NCI-H526 treated with DMSO at 0.1 percent for 48 hours (cell line): ENCODE data around the gene LRG1.
"Not testable (repeated sequence)": the region's sequence is repeated elsewhere in the genome, so short reads cannot be mapped to it uniquely, and the experiment has no call there.

Experiments used
- DNase-seq: peaks from one replicate; lab custom pipeline; 2025; lab: John Stamatoyannopoulos, UW

Gene LRG1

DNA sequence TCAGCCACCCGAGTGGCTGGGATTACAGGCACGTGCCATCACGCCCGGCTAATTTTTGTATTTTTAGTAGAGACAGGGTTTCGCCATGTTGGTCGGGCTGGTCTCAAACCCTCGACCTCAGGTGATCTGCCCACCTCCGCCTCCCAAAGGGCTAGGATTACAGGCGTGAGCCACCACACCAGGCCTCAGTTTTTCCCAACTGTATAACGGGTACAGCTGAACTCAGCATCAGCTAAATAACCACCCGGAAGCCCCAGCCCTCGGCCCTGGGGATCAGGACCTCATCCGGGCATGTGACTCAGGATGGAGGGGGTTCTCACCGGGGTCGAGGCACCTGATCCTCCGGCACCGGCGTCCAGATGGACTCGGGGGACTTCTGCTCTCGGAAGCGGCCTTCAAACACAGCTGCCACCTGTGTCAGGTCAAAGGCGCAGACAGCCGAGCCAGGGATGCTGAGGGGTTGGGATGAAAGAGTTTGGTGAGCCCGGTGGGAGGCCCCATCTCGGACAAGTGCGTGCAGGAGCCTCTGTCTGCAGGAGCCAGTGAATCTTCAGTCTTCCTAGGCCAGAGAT, 10.7 kb upstream of the LRG1 start:
- no peak for DNase-seq

DNA sequence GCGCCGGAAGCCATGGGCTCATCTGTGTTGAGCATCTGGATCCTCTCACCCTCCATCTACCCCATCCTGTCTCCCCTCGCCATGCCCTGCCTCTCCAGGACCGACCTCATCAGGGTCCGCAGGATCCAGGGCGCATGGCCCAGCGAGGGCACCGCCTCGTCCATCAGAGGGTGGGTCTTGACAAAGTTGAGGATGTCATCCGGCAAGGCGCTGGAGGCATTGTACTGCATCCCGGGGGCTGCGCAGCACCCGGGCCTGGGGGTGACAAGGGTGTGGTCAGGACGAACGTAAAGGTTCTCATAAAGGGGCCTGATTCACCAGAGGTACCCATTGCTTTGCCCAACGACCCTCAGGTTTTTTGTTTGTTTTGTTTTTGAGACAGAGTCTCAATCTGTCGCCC, 10.2 kb upstream of the LRG1 start:
- DNase-seq = no peak

DNA sequence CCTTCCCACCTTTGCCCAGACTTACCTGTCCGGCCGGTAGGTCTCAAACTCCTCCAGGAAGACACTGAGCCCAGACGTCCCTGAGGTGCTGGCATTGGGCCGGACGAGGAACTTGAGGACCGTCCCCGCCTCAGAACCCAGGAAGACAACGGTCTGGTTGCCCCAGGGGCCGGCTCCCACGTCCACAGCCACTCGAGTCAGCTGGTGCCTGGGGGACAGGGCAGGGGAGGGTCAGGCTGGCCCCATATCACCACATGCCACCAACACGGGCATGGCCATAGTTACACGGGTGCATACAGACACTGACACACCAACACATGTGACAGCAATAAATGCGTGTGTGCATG, 8.4 kb upstream of the LRG1 start:
- no peak for DNase-seq

DNA sequence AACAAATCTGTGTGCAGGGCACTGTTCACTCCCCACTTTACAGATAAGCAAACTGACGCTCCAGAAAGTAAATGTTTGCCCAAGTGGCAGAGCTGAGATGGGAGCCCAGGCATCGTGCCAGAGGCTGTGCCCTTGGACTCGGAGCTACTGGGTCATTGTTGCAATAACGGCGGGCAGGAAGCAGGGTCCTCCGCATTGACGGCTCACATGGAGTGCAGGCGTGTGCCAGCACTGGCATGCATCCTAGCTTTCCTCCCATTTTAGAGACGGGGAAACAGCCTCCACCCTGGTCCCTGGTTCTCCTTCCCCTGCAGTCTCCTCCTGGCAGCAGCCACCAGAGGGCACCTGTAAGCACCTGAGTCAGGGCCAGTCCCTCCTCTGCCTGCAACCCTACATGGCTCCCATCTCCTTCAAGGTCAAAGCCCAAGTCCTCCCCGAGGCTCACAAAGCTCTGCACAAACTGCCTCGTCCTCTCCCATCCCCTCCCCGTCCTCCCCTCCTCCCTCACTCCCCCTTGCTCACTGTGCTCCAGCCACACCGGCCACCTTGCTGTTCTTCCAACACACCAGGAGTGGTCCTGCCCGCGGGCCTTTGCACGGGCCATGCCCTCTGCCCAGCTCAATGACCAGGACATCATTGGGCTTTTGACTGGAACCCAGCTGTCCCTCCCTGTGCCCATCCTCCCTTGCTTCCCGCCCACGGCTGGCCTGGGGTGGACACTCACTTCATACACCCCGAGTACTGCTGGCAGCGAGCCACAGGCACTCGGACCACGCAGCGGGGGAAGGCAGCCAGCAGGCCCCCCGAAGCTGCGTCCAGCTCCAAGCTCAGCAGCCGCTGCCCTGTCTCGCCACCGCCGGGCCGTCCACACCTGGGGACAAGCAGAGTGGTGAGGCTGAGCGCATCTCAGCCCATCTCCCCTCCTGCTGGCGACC, 7.7 kb upstream of the LRG1 start:
- no peak for DNase-seq

DNA sequence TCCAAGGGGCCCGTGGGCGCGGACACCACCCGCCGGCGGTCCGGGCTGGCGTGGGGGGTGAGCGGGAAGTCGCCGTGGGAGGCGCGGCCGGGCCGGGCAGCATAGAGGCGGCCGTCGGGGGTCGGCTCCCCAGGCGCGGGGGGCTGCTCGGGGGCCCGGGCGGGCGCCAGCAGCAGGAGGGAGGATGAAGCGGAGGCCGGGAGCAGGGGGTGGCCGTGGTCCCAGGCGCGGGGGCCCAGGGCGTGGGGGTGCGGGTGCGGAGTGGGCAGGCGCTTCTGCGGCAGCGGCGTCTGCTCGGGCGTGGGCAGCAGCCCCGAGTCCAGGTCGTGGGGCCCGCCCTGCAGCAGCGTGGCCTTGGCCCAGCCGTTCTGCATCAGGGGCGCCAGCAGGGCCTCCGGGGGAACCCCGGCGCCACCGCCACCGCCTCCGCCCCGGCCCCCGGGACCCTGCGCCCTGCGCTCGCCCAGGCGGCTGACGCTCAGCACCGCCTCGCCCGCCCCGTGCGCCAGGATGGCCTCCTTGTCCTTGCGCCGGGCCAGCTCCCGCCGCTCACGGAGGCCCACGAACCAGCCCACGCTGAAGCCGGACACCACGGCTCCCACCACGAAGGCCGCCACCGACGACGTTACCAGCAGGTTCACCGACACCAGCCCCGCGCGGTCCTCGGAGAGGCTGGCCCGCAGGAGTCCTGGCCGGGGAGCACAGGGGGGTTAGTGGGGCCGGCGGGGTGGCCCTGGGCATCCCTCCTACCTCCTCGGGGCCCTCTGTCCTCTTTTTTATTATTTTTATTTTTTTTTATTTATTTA, 4.2 kb upstream of the LRG1 start:
- no peak for DNase-seq

DNA sequence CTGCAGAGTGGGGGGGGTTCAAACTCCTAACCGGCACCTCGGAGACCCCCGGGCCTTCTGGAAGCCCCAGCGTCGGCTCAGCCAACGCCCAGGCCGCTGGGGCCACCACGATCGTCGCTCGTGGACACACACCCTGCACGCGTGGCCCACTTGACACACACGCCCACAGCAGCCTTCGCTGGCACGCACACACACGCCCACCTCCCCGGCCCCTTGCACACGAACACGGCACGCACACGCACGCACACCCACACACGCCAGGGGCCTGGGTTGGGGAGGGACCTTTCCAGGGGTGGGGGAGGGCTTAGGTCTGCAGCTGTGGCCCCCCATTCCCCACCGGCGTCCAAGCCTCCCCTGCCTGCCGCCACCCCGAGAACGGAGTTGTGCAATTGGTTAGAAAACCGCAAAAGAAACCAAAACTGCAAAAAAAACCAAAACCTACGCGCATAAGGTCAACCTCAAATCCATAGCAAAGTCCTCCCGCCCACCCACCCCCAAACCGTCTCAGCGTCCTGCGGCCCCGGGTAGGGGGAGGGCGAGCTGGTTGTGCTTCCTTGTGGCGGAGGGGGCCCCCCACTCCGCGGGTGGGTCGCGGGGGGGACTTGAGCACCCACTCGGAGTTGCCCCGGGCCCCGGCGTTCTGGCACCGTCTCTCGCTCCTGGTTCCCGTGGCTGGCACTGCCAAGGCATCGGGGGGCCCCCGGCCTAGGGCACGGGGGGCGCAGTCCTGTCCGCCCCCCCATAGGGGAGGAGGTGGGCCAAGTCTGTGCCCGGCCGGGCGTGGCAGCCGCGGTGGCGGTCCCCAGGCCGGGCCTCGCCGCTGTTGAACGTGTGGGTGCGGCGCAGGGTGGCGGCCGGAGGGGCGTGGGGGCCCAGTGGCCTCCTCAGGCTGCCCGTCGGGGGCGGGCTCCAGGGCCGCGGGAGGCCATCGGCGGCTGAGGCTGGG, 3.3 kb upstream of the LRG1 start:
- DNase-seq = no peak

DNA sequence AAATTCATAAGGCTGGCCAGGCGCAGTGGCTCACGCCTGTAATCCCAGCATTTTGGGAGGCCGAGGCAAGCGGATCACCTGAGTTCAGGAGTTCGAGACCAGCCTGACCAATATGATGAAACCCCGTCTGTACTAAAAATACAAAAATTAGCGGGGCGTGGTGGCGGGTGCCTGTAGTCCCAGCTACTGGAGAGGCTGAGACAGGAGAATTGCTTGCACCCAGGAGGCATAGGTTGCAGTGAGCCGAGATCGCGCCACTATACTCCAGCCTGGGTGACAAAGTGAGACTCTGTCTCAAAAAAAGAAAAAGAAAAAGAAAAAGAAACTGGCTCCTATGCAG, 1.9 kb upstream of the LRG1 start:
- DNase-seq = not testable (repeated sequence)

DNA sequence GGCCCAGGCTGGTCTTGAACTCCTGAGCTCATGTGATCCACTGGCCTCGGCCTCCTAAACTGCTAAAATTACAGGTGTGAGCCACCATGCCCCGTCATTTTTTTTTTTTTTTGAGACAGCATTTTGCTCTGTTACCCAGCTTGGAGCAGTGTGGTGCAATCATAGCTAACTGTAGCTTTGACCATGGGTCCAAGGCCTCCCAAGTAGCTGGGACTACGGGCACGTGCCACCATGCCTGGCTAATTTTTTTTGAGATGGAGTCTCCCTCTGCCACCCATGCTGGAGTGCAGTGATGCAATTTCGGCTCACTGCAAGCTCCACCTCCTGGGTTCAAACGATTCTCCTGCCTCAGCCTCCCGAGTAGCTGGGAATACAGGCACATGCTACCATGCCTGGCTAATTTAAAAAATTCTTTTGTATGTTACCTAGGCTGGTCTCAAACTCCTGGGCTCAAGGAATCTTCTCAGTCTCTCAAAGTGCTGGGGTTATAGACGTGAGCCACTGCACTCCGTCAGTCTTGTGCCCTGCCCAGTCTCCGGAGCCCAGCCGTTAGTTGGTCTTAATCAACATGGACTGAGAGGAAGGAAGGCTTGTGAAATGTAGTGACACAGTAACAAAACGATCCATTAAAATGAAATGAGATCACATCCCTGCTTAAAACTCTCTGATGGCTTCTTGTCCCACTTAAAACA, 1.4 kb upstream of the LRG1 start:
- DNase-seq = no peak

DNA sequence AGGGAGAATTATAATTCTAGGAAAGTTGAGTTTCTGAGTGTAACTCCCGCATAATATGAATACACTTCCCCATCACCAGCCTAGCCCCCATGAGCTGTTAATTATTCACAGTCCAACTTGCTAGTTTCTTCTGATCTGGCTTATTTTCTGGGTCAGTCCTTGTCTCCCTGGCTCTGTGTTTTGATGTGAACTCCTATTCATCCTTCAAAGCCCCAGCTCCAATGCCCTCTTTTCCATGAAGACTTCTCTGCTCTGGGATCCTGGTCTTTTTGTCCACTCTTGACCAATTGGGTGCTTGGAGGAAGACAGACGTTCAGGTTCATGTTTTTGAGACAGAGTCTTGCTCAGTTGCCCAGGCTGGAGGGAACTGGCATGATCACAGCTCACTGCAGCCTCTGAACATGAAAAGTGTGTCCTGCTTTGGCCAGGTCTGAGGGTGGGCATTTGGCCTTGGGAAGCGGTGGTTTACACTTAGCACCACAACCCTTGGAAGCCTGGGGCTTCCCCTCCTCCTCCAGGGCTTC, 605 bp downstream of the LRG1 start:
- no peak for DNase-seq

DNA sequence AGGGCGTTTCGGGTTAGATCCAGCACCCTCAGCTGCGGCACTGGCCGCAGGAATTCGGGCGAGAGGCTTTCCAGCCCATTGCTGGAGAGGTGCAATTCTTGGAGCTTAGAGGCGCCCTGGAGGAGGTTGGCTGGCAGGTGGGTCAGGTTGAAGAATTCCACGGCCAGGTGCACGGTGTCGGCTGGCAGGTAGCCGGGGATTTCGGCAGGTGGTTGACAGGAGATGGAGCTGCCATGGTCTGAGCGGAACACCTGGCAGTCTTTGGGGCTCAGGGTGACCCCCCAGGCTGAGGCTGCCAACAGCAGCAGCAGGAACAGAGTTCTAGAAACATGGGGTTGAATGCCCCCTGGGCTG, 1.3 kb downstream of the LRG1 start:
- DNase-seq = no peak

DNA sequence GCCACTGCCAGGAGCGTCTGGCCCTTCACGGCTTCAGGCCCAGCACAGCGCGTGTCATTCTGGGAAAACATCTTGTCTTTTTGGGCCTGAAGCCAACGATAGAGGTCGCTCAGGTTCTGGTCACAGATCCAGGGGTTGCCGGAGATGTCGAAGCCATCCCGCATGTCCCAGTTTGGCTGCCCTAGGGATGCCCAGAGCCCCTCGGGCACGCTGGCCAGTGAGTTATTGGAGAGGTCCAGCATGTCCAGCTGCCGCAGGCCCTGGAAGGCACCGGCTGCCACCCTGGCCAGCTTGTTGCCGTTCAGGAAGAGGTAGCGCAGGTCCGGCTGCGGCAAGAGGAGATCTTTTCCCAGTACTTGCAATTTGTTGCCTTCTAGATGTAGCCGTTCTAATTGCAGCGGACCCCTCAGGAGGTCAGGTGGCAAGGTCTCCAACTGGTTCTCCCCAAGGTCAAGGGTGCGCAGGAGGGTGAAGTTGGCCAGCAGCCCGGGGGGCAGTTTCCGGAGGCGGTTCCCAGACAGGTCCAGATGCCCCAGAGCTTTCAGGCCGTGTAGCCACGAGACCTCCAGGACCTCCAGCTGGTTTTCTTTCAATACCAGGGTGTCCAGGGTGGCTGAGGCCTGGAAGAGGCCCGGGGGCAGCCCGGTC, 1.8 kb downstream of the LRG1 start:
- no peak for DNase-seq

DNA sequence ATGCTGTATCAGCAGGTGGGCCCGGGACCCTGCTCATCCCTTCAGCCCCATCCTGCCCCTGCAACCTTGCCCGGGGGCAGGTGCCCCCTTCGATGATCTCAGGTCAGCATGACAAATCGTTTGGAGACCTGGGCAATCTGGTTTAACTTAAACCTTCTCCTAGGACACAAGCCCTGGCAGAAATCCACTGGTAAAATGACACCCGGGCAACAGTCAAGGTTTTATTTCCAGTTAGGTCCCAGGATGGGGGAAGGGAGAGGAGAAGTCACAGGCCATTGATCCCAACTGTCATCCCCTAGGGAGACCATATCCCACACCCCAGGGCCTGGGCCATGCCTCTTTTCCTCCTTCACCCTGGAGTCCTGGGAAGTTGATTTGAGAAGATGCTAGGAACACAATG, 3.0 kb downstream of the LRG1 start:
- peak; percentile 57 for DNase-seq

DNA sequence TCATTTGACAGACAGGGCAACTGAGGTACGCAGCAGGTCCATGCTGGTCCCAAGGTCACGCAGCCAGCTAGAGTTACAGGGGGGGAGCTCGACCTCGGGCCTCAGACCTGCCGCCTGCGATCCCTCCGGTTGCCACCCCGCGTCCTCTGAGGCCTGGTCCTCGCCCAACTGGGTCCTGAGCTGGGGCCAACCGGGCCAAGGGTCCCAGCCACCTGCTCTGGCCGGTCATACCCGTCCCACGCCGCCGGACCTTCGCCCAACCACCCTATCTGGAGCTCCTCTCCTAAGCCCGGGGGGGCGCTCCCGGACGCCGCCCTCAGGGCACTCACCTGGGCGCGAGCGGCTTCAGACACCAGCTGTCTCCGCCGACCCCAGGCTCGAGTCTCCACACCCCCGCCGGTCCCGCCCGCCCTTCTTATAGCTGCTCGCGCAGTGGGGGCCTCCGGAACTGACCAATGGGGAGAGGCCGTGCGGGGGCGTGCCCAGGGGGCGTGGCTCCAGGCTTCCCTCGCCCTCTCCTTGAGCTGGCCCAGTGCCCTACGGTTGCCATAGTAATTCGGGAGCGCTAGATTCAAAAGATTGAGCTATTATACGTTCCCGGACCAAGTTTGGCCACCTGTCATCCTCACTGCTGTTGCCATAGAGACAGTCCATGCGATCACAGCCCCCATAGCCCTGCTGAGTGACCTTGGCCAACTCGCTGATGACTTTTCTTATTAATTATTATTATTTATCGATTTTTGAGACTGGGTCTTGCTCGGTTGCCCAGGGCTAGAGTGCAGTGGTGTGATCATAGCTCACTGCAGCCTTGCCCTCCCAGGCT, 4.8 kb downstream of the LRG1 start, which contains the start of gene PLIN5:
Gene PLIN5, minus strand, starts transcription at position 389 of the 823 bp plus-strand sequence. CDS start 1,150 bp downstream, outside the sequence.
- peak; percentile 21 for DNase-seq

DNA sequence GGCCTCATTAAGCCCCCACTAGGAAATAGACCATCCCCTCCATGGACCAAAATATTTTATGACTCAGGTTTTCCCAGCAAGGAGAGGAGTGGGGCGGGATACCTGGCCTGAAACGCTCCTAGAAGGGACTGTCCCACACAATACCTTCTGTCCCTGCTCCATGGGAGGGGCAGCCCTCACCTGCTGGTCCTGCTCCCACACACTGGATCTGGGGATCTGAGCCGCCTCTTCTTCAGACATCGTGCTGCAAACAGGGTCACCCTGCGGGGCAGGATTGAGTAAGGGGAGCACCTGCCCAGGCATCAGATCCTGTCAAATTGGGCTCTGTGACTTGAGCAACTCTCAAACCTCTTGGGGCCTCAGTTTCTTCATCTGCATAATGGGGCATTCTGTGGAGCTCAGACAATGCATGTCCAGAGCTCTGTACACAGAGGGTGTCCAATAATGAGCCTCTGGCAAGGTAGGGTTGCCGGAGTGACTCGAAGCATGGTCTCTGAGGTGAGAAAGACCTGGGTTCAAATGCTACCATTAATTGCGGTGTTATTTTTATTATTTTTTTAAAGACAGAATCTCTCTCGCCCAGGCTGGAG, 5.9 kb downstream of the LRG1 start:
- DNase-seq = no peak

DNA sequence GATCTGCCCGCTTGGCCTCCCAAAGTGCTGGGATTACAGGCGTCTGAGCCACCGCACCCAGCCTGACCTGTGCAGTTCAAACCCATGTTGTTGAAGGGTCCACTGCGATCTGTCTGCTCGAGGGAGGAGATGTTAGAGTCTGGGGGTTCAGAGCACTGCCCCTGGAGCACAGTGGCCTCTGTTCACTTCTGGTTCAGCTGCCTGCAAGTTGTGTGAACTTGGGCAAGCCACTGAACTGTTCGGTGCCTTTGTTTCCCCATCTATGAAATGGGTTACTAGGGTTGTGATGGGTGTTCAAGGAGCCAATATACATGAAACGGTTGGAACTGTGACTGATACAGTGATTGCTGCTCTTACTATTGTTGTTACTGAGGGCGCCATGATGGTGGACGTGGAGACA, 6.5 kb downstream of the LRG1 start:
- DNase-seq = no peak

DNA sequence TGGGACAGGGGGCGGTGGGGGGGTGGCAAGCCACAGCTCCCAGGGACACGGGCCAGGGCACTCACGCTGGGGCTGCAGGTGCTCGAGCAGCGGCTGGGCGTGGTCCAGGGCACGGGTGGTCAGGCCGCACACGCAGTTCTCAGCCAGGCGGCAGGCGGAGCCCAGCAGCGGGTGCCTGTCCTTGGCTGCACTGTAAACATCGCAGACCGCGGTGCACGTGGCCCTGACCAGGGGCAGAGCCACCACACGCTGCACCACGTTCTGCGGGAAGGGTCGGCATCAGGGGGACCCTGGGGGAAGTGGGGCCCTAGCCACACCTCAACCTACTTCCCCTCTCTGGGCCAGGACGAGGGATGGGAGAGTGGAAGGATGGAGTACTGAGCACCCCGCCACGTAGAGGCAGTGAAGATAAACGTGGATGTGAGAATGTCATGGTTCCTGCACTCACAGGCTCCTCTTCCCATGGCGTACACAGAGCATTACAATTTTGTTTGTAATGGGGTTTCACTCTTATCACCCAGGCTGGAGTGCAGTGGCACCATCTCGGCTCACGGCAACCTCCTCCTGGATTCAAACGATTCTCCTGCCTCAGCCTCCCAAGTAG, 8.2 kb downstream of the LRG1 start:
- no peak for DNase-seq

DNA sequence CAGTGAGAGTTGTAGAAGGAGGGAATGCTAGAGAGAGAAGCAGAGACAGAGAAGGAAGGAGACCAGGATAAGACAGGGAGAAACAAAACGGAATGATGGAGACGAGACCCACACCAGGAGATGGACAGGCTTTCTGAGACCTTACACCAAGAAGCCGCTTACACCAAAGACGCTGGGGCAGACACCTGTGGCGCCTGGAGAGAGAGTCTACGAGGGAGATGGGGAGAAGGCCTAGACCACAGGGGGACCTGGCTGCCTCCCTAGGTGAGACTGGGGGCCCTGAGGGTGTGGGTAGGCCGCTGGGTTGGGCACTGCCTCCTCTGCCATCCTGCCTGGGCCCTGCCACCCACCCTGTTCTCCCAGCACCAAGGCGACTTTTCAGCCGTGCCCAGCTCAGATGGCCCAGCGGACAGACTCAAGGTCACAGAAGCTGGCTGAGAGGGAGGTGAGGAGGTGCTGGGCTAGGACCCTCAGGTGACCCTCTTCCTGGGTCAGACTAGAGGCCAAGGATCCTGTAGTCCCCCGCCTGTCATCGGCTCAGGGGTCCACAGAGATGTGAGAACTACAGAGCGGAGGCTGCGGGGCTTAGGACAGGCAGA, 9.8 kb downstream of the LRG1 start:
- no peak for DNase-seq

DNA sequence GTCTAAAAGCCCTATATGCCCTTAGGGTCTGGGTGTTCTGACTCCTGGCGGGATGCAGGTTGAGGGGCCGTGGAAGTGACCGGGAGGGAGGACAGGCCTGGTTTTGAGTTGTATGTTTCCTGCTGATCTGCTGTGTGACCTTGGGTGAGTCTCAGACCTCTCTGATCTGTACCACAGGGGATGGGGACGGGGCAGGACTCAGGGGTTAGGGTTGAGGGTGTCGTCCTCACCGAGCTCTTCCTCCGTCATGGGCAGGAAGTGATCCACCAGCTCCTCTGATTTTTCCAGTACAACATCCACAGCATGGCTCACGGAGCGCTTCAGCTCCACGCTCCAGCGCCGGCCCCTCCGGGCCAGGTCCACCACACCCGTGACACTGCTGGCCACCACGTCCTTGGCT, 11.0 kb downstream of the LRG1 start:
- DNase-seq = no peak
